K562 (cell line): ENCODE data around the gene RFWD3. TPM values are rescaled to one million over a fixed set of nuclear protein-coding genes. Genes with fewer than 3 reads are reported as not detected.

Source experiments
- ARID4B ChIP-seq: sonication (generic); formaldehyde crosslinking; IDR thresholded peaks from 2 replicates; pipeline ENCODE4 v1.8.0; 2022; ENCODE audit warnings: mild to moderate bottlenecking, missing genetic modification reagents
- ETV5 ChIP-seq: sonication (generic); formaldehyde crosslinking; IDR thresholded peaks from 2 replicates; pipeline ENCODE4 v1.4.0; 2020; ENCODE audit warnings: low read depth, mild to moderate bottlenecking, missing genetic modification reagents
- L3MBTL2 ChIP-seq: fragments of 450-650 bp; IDR thresholded peaks from 2 replicates; pipeline ENCODE4 v1.6.1; 2016; ENCODE audit warnings: mild to moderate bottlenecking, moderate library complexity
- LEF1 ChIP-seq: fragments of 450-650 bp; IDR thresholded peaks from 2 replicates; pipeline ENCODE4 v1.6.1; 2016; ENCODE audit warnings: mild to moderate bottlenecking
- MCM3 ChIP-seq: fragments of 450-650 bp; IDR thresholded peaks from 2 replicates; pipeline ENCODE4 v1.6.1; 2016
- MXD1 ChIP-seq: fragments of 250-450 bp; sonication (Bioruptor Pico); IDR thresholded peaks from 2 replicates; pipeline ENCODE4 v1.8.0; 2021; ENCODE audit warnings: borderline replicate concordance, mild to moderate bottlenecking, moderate library complexity; ENCODE audit not compliant: poor library complexity, severe bottlenecking
- MYBL2 ChIP-seq, 2 experiments: fragments of 450-650 bp in 1 of 2; sonication (generic) in 1 of 2; formaldehyde crosslinking in 1 of 2; IDR thresholded peaks; 2 replicates each; pipeline versions ENCODE4 v1.6.1 to v1.8.1; 2017 to 2022; ENCODE audit warnings: borderline replicate concordance in 1 of 2, inconsistent platforms in 1 of 2, low read depth in 1 of 2, mild to moderate bottlenecking in 1 of 2, missing genetic modification reagents in 1 of 2, moderate library complexity in 1 of 2
- NBN ChIP-seq: fragments of 450-650 bp; IDR thresholded peaks from 2 replicates; pipeline ENCODE4 v1.6.1; 2016; ENCODE audit warnings: low read depth, mild to moderate bottlenecking
- NRF1 ChIP-seq, 2 experiments: fragments of 450-650 bp; IDR thresholded peaks in 1 of 2; conservative IDR thresholded peaks in 1 of 2; 2 replicates each; pipeline ENCODE4 v1.6.1; 2014; ENCODE audit warnings: mild to moderate bottlenecking in 2 of 2
- SMARCB1 ChIP-seq: IDR thresholded peaks from 2 replicates; pipeline ENCODE4 v1.6.1; 2011; ENCODE audit warnings: improper control_type of control experiment, low read depth; ENCODE audit not compliant: insufficient read length
- SRSF9 ChIP-seq: fragments of 200-400 bp; formaldehyde crosslinking; IDR thresholded peaks from 2 replicates; pipeline ENCODE4 v1.6.1; 2017; ENCODE audit warnings: low read depth, low read length, borderline replicate concordance
- TGIF2 ChIP-seq: sonication (generic); formaldehyde crosslinking; IDR thresholded peaks from 2 replicates; pipeline ENCODE4 v1.8.1; 2022; ENCODE audit warnings: mild to moderate bottlenecking, missing genetic modification reagents, moderate library complexity
- ZNF121 ChIP-seq: sonication (generic); formaldehyde crosslinking; conservative IDR thresholded peaks from 2 replicates; pipeline ENCODE4 v1.8.0; 2022; ENCODE audit warnings: missing genetic modification reagents
- ZNF41 ChIP-seq: fragments of 250-450 bp; sonication (Bioruptor Pico); conservative IDR thresholded peaks from 2 replicates; pipeline ENCODE4 v1.4.0; 2020; ENCODE audit warnings: mild to moderate bottlenecking
- polyA plus RNA-seq, 8 experiments: library from polyadenylated mRNA; depleted of rRNA in 4 of 8; stranded (reverse) in 5 of 8; unstranded in 3 of 8; fragments of >200 nt; fragmentation: Nextera tagmentation in 2 of 8; fragmentation: Illumina TruSeq in 1 of 8; extraction: Ambion mirVana in 2 of 8; extraction: Trizol in 1 of 8; gene quantifications; 2 replicates each; pipeline versions ENCODE4 v1.2.1 to v1.2.3, GENCODE V29; 2011 to 2014; ENCODE audit warnings: inconsistent platforms in 1 of 8, missing spikeins in 1 of 8
- total RNA-seq, 7 experiments: library from RNA; depleted of rRNA in 6 of 7; stranded (reverse); fragments of >200 nt in 6 of 7; fragmentation: Illumina TruSeq in 2 of 7; extraction: Trizol in 2 of 7; gene quantifications; 2 replicates each; pipeline versions ENCODE4 v1.2.1 to v1.2.3, GENCODE V29; 2011 to 2021; ENCODE audit warnings: low replicate concordance in 1 of 7
- TF ChIP-seq, protein P1 (sequence below): fragments of 150-350 bp; IDR thresholded peaks from 2 replicates; pipeline ENCODE4 v1.6.1; 2014; ENCODE audit warnings: low read depth, mild to moderate bottlenecking, low read length, borderline replicate concordance

Gene RFWD3
- total and polyA plus RNA-seq, 9 of the 15 experiments (the other 6 are each of a cell fraction or from before 2014, with no cell fraction given), result 20.8 to 121 (median 79.0) TPM

DNA sequence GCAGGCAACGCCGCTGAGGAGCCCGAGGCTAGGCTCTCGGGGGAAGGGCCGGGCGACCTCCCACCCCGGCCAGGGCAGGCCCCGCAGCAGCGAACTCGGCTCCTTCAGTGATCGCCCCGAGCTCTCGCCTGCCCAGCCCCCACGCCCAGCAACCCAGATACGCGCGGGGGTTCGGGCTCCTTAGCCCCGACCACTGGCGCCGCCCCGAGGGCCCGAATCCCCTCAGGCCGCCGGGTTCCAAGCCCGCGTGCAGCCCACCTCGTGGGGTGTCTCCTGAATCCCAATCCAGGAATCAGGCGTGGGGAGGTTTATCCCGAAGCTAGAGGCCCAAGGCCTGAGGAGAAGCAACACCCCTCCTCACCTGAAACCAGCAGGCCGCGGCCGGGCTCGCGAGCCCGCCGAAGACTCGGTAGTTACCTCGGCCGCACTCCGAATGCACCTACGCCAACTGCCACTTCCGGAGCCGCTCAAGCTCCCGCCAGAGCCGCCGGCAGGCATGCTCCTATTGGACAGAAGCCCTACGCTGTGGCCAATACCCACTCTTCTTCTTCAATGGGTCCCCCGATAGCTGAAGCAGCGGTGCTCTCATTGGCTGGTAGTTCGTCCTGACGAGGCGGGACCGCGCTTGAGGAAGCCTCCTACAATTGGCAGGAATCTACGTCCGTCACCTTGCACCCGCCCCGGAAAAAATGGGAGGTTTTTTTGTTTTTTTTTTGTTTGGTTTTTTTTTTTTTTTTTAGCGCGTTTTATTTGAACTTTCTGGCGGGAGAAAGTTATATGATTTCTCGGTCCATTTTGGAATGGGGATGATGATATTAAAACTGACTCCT, at the start of gene RFWD3 (continued):
- TF ChIP-seq MXD1 (CRISPR knock-in tag) (peak; percentile 12), NBN (no peak), SMARCB1 (no peak), TGIF2 (CRISPR knock-in tag) (no peak), ZNF41 (no peak), SRSF9 (no peak), ARID4B (CRISPR knock-in tag) (peak; percentile 41; the same call in 1 of the 2 replicates), ETV5 (CRISPR knock-in tag) (peak; percentile 94), MYBL2 (IDR thresholded peaks at IDR 0.05; ENCODE audit: low read depth) (peak; percentile 89), MYBL2 (CRISPR knock-in tag; IDR thresholded peaks at IDR 0.05; ENCODE audit: borderline replicate concordance) (no peak), ZNF121 (CRISPR knock-in tag) (no peak), NRF1 (conservative IDR thresholded peaks at IDR 0.05 in 1 of 2, IDR thresholded peaks at IDR 0.05 in 1 of 2) (peak; percentile 31 to 59; a peak in 3 of 4 replicates), MCM3 (no peak), LEF1 (0 out of 2 replicates have a peak, but pooled peaks have one; percentile 19), L3MBTL2 (peak; percentile 92)
- TF ChIP-seq, protein P1, sequence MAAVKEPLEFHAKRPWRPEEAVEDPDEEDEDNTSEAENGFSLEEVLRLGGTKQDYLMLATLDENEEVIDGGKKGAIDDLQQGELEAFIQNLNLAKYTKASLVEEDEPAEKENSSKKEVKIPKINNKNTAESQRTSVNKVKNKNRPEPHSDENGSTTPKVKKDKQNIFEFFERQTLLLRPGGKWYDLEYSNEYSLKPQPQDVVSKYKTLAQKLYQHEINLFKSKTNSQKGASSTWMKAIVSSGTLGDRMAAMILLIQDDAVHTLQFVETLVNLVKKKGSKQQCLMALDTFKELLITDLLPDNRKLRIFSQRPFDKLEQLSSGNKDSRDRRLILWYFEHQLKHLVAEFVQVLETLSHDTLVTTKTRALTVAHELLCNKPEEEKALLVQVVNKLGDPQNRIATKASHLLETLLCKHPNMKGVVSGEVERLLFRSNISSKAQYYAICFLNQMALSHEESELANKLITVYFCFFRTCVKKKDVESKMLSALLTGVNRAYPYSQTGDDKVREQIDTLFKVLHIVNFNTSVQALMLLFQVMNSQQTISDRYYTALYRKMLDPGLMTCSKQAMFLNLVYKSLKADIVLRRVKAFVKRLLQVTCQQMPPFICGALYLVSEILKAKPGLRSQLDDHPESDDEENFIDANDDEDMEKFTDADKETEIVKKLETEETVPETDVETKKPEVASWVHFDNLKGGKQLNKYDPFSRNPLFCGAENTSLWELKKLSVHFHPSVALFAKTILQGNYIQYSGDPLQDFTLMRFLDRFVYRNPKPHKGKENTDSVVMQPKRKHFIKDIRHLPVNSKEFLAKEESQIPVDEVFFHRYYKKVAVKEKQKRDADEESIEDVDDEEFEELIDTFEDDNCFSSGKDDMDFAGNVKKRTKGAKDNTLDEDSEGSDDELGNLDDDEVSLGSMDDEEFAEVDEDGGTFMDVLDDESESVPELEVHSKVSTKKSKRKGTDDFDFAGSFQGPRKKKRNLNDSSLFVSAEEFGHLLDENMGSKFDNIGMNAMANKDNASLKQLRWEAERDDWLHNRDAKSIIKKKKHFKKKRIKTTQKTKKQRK, result peak; percentile 81; the same call in 1 of the 2 replicates
